SK-N-MC (cell line): ENCODE data around the gene ZMYND8.
A peak's percentile ranks its signal among the peaks of the same experiment; 100 is the strongest.

Source experiments
- DNase-seq: peaks from one replicate; pipeline ENCODE4 v3.0.0-alpha.2; 2011; ENCODE audit warnings: low read depth, low spot score
- H3K27ac ChIP-seq: fragments of 200-600 bp; sonication (generic); 2 replicates; pipeline ENCODE4 v1.5.1; 2016; ENCODE audit warnings: mixed run types
- H3K36me3 ChIP-seq: fragments of 200-600 bp; sonication (generic); 2 replicates; pipeline ENCODE4 v1.6.1; 2017; ENCODE audit warnings: antibody characterized with exemption, low read length, mixed read lengths; ENCODE audit not compliant: insufficient read depth
- H3K4me3 ChIP-seq: fragments of 200-600 bp; sonication (generic); 2 replicates; pipeline ENCODE4 v1.5.1; 2016
- H3K9ac ChIP-seq: fragments of 200-600 bp; sonication (generic); 2 replicates; pipeline ENCODE4 v1.8.0; 2017; ENCODE audit warnings: mixed run types, mixed read lengths; ENCODE audit not compliant: insufficient read length
- H3K9me3 ChIP-seq: fragments of 200-600 bp; sonication (generic); 2 replicates; pipeline ENCODE4 v1.6.1; 2017; ENCODE audit warnings: low read depth, mild to moderate bottlenecking, antibody characterized with exemption, low read length, moderate library complexity, mixed read lengths
- EZH2 ChIP-seq: fragments of 200-600 bp; sonication (generic); IDR thresholded peaks from one replicate; pipeline ENCODE4 v1.6.1; 2017; ENCODE audit warnings: antibody characterized with exemption
- FOXP2 ChIP-seq: optimal IDR thresholded peaks from 2 replicates; pipeline ENCODE3; 2011; ENCODE audit warnings: mild to moderate bottlenecking, moderate library complexity; ENCODE audit not compliant: insufficient read depth; ENCODE audit errors: extremely low read length, control extremely low read depth
- POLR2AphosphoS5 ChIP-seq: IDR thresholded peaks from 2 replicates; pipeline ENCODE4 v1.6.1; 2012; ENCODE audit warnings: mild to moderate bottlenecking, low read depth, low read length, borderline replicate concordance

Gene ZMYND8

GRCh38 chr20:47361057-47361915 is 4.8 kb upstream of the ZMYND8 start:
- H3K27ac ChIP-seq, result peak overlapping the region; percentile 93
- H3K36me3 ChIP-seq, result no peaks in the 10 kb centered on the region
- no peak for DNase-seq
- peak overlapping the region; percentile 62 for H3K9ac ChIP-seq
- H3K4me3 ChIP-seq, result no peak overlapping the region
- no peak for TF ChIP-seq POLR2AphosphoS5
- TF ChIP-seq EZH2, result no peak
- TF ChIP-seq FOXP2, result no peak
- no peaks in the 10 kb centered on the region for H3K9me3 ChIP-seq

- TF ChIP-seq EZH2 (no peak), FOXP2 (no peak), POLR2AphosphoS5 (no peak)
- Histone ChIP-seq H3K27ac (peak overlapping the region; percentile 93), H3K9ac (peak overlapping the region; percentile 62), H3K4me3 (no peak overlapping the region), H3K9me3 (no peaks in the 10 kb centered on the region), H3K36me3 (no peaks in the 10 kb centered on the region)
- DNase-seq, result no peak
These were observed 4.0 kb upstream of the ZMYND8 start for GRCh38 chr20:47360297-47361056.

DNA sequence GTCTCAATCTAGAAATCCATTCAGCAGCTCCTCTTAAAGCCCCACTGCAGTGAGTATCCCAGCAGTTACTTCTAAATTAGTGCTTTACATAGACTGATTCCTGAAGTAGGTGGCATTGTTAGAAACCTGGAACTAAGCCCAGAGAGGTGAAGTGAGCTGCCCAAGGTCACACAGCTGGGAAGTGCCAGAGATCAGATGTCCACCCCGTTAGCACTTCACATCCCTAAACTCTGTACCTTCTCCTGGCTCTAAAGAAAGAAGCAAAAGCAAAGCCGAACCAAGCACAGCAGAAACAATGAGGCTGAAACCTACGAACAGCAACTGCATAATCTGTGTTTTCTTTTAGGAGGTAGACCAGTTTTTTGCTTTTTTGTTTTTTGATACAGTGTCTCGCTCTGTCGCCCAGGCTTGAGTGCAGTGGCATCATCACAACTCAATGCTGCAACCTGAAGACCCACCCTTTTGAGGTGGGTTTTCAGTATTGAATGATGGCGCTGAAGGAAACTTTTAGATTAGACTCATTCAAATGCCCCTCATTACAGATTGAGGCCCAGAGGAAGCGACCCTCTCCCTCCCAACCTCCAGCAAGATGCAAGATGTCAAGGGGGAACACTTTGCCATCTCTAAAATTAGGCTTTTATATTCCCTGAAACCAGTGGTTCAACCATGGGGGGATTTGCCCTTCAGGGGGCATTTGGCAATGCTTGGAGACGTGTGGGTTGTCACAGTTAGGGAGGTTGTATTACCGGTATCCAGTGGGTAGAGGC is 3.2 kb upstream of the ZMYND8 start:
- TF ChIP-seq EZH2 (no peak), POLR2AphosphoS5 (no peak), FOXP2 (no peak)
- Histone ChIP-seq H3K4me3 (no peak overlapping the region; the same call in 1 of the 2 replicates), H3K27ac (peak overlapping the region; percentile 93), H3K9ac (peak overlapping the region; percentile 65), H3K36me3 (no peaks in the 10 kb centered on the region), H3K9me3 (no peaks in the 10 kb centered on the region)
- DNase-seq, result no peak

GRCh38 chr20:47358672-47359529 is 2.4 kb upstream of the ZMYND8 start:
- no peaks in the 10 kb centered on the region for H3K9me3 ChIP-seq
- no peak for TF ChIP-seq EZH2
- TF ChIP-seq POLR2AphosphoS5, result no peak
- TF ChIP-seq FOXP2, result no peak
- H3K27ac ChIP-seq, result peak overlapping the region; percentile 93
- peak overlapping the region; percentile 65 for H3K9ac ChIP-seq
- H3K36me3 ChIP-seq, result no peaks in the 10 kb centered on the region
- DNase-seq, result no peak
- no peak overlapping the region; the same call in 1 of the 2 replicates for H3K4me3 ChIP-seq

DNA sequence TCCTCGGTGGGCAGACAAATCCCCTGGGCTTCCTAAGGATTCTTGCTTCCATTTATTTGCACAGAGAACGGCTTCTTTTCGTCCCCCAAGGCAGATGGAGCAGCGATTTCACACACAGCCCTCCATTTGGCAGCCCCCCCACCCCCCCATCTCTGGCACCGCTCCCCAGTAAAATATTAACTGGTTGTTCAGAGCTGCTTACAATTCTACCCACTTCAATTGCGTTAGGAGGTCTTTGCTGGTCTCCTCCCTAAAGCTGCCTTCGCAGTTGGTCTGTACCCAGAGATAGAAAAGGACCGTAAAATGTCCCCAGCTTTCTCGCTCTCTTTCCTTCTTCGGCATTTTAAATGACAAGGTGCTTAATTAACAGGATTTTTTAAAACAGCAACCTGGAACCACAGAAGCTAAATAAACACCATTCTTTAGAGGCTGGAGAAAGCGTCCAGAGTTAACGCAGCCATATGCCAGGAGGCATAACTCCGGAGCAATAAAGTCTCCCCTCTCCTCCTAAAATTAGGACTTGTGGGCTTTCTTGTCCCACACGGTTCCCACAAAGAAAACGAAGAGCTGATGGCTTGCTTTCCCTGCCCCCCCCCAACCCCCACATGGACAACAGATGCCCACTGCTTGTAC is 1.7 kb upstream of the ZMYND8 start:
- TF ChIP-seq FOXP2 (no peak), EZH2 (no peak), POLR2AphosphoS5 (no peak)
- Histone ChIP-seq H3K9me3 (no peaks in the 10 kb centered on the region), H3K9ac (peak overlapping the region; percentile 84), H3K4me3 (no peak overlapping the region), H3K27ac (peak overlapping the region; percentile 93), H3K36me3 (no peaks in the 10 kb centered on the region; the same call in 1 of the 2 replicates)
- DNase-seq, result no peak

- DNase-seq, result no peak
- Histone ChIP-seq H3K9ac (peak overlapping the region; percentile 84), H3K27ac (peak overlapping the region; percentile 93), H3K36me3 (peaks cover 3% of the 10 kb centered on the region; the same call in 1 of the 2 replicates), H3K4me3 (no peak overlapping the region), H3K9me3 (no peaks in the 10 kb centered on the region)
- TF ChIP-seq POLR2AphosphoS5 (peak; percentile 30; the same call in 1 of the 2 replicates), EZH2 (no peak)
These were observed 968 bp upstream of the ZMYND8 start for GRCh38 chr20:47357296-47358038.

DNA sequence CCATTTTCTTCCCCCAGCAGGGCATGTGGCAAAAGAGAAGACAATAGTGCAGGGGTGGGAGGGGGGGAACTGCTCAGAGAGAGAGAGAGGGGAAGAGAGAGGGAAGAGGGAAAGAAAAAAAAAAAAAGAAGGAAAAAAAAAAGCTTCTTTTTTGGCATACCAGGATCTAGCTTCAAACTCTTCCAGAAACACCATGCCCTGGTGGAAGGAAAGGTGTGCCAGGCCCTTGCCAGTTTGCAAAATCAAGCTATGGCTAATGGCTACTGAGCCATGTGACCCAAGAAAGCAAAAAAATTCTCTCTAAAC is 326 bp downstream of the ZMYND8 start:
- Histone ChIP-seq H3K27ac (peak overlapping the region; percentile 93), H3K4me3 (peak overlapping the region; percentile 81), H3K36me3 (peaks cover 7% of the 10 kb centered on the region; the same call in 1 of the 2 replicates), H3K9ac (peak overlapping the region; percentile 86), H3K9me3 (no peaks in the 10 kb centered on the region)
- DNase-seq, result no peak
- no peak for TF ChIP-seq POLR2AphosphoS5
- TF ChIP-seq EZH2, result no peak
- TF ChIP-seq FOXP2, result no peak
